Spleen (tissue), 7 donors: Measurements from ENCODE around the gene ZFYVE16.
"Not testable (repeated sequence)": the region's sequence is repeated elsewhere in the genome, so short reads cannot be mapped to it uniquely, and the experiment has no call there.

Experiments
- CTCF ChIP-seq, 11 experiments: fragments of 200-600 bp in 7 of 11; fragments of 450-650 bp in 4 of 11; sonication (generic) in 4 of 11; IDR thresholded peaks in 8 of 11; conservative IDR thresholded peaks in 3 of 11; 1 replicate in 7 of 11; 2 replicates in 4 of 11; pipeline versions ENCODE4 v1.4.0 to v1.8.0; 2016 to 2021; ENCODE audit warnings: antibody characterized with exemption in 11 of 11, inconsistent platforms in 4 of 11, mild to moderate bottlenecking in 1 of 11
- POLR2AphosphoS5 ChIP-seq, 3 donors: sonication (generic); formaldehyde crosslinking; IDR thresholded peaks; one replicate each; pipeline ENCODE4 v1.5.1; 2017; ENCODE audit warnings: antibody characterized with exemption in 3 of 3
- donor health status: DM: no; HTN: no; CAD: no; lungs with moderate emphysema.
- donor health status: DM: no; HTN: no; CAD: no.
- donor health status: DM: no; HTN: no; CAD: no.

GRCh38 chr5:80390413-80390812 lies 17.5 kb upstream of the ZFYVE16 start:
- TF ChIP-seq CTCF (IDR thresholded peaks at IDR 0.05 in 8 of 11, conservative IDR thresholded peaks at IDR 0.05 in 3 of 11); POLR2AphosphoS5 (IDR thresholded peaks at IDR 0.05): not testable (repeated sequence)
